PC-9 (cell line): ENCODE results near the gene CENPP. TPM values are rescaled to one million over a fixed set of nuclear protein-coding genes. Genes with fewer than 3 reads are reported as not detected.

Experiments used
- BruUV-seq: library from RNA; stranded (reverse); fragments of 400-500 nt; replicated peaks from 2 replicates; lab custom pipeline; 2021; lab: Mats Ljungman, UMichigan
- CTCF ChIA-PET: fragments of 300-600 bp; sonication (Branson Sonifier 250); formaldehyde crosslinking; loops from one replicate; lab custom pipeline; 2022; ENCODE audit warnings: antibody characterized with exemption; lab: Charles Lee
- POLR2A ChIA-PET: fragments of 300-600 bp; sonication (Branson Sonifier 250); formaldehyde crosslinking; loops from one replicate; lab custom pipeline; 2022; ENCODE audit warnings: antibody characterized with exemption; ENCODE audit not compliant: unreplicated experiment; lab: Charles Lee
- DNase-seq, 2 experiments: peaks; one replicate each; pipeline versions ENCODE4 v3.0.0 to v3.0.0-alpha.2; 2015 to 2022; ENCODE audit warnings: mixed read lengths in 1 of 2
- H2AFZ ChIP-seq: fragments of 200-600 bp; sonication (generic); 2 replicates; pipeline ENCODE4 v1.8.1; 2017; ENCODE audit warnings: antibody characterized with exemption
- H3F3A ChIP-seq: fragments of 200-600 bp; sonication (generic); 2 replicates; pipeline ENCODE4 v1.8.1; 2017; ENCODE audit warnings: antibody characterized with exemption, mild to moderate bottlenecking, low read depth; ENCODE audit not compliant: insufficient read depth
- H3K27ac ChIP-seq: fragments of 200-600 bp; sonication (generic); 2 replicates; pipeline ENCODE4 v1.6.1; 2016; ENCODE audit warnings: mixed run types
- H3K27me3 ChIP-seq: fragments of 200-600 bp; sonication (generic); 2 replicates; pipeline ENCODE4 v1.6.1; 2016; ENCODE audit warnings: low read depth, mixed run types; ENCODE audit not compliant: insufficient read depth
- H3K36me3 ChIP-seq: fragments of 200-600 bp; sonication (generic); 2 replicates; pipeline ENCODE4 v1.6.1; 2016; ENCODE audit warnings: low read depth, mixed run types
- H3K4me1 ChIP-seq: fragments of 200-600 bp; sonication (generic); replicated peaks from 2 replicates; pipeline ENCODE4 v1.6.1; 2016; ENCODE audit warnings: mixed run types; ENCODE audit not compliant: insufficient read depth
- H3K4me2 ChIP-seq: fragments of 200-600 bp; sonication (generic); 2 replicates; pipeline ENCODE4 v1.6.1; 2017; ENCODE audit warnings: mixed run types
- H3K4me3 ChIP-seq: fragments of 200-600 bp; sonication (generic); 2 replicates; pipeline ENCODE4 v1.6.1; 2016; ENCODE audit warnings: mixed run types
- H3K79me2 ChIP-seq: fragments of 200-600 bp; sonication (generic); 2 replicates; pipeline ENCODE4 v1.6.1; 2017; ENCODE audit warnings: low read depth, mixed run types
- H3K9me2 ChIP-seq: fragments of 200-600 bp; sonication (generic); 2 replicates; pipeline ENCODE4 v1.8.1; 2017; ENCODE audit warnings: mild to moderate bottlenecking; ENCODE audit not compliant: insufficient read depth
- H3K9me3 ChIP-seq: fragments of 200-600 bp; sonication (generic); 2 replicates; pipeline ENCODE4 v1.8.1; 2016; ENCODE audit warnings: low read depth; ENCODE audit not compliant: insufficient read depth
- H4K20me1 ChIP-seq: fragments of 200-600 bp; sonication (generic); 2 replicates; pipeline ENCODE4 v1.8.1; 2017; ENCODE audit not compliant: insufficient read depth
- CTCF ChIP-seq: fragments of 200-600 bp; sonication (generic); conservative IDR thresholded peaks from 2 replicates; pipeline ENCODE4 v1.6.1; 2017; ENCODE audit warnings: mixed run types, antibody characterized with exemption, mild to moderate bottlenecking, moderate library complexity
- EZH2 ChIP-seq: fragments of 200-600 bp; sonication (generic); IDR thresholded peaks from 2 replicates; pipeline ENCODE4 v1.8.0; 2017; ENCODE audit warnings: antibody characterized with exemption, low read depth
- intact Hi-C: fragments of 100-400 bp; cut with micrococcal nuclease; formaldehyde crosslinking; loops from one replicate; pipeline ENCODE4 v1.10.0; 2022; ENCODE audit not compliant: unreplicated experiment
- total RNA-seq: library from RNA; stranded (reverse); gene quantifications from 2 replicates; pipeline ENCODE4 v1.2.3, GENCODE V29; 2021

The CENPP gene
- total RNA-seq, 1 experiment from 2014 or later, result 10.0 TPM

- Histone ChIP-seq H2AFZ (no peak overlapping the region), H3K9me3 (no peaks in the 10 kb centered on the region), H3K4me3 (no peak overlapping the region), H3K36me3 (no peaks in the 10 kb centered on the region), H4K20me1 (no peaks in the 10 kb centered on the region), H3K9me2 (no peaks in the 10 kb centered on the region), H3K4me1 (peaks cover 15% of the 10 kb centered on the region), H3K27me3 (no peaks in the 10 kb centered on the region), H3K27ac (no peak overlapping the region), H3F3A (no peaks in the 10 kb centered on the region), H3K79me2 (no peaks in the 10 kb centered on the region), H3K4me2 (no peak overlapping the region)
- DNase-seq, result no peak
- intact Hi-C loops, result no loop called here
- BruUV-seq, result no TSS peak
- ChIA-PET POLR2A (no interaction called here), CTCF (interaction anchor here (0.7 kb wide), 1 partner anchor 49 kb away, joined by 4 read pairs; no protein-coding TSS in a partner anchor)
- TF ChIP-seq EZH2 (no peak), CTCF (no peak)
Measured at GRCh38 chr9:92486371-92486770, 160.6 kb downstream of the CENPP start.

GRCh38 chr9:92488681-92489550, 163.2 kb downstream of the CENPP start:
- Histone ChIP-seq H3K27ac (no peak overlapping the region), H3K9me2 (no peaks in the 10 kb centered on the region), H3K9me3 (no peaks in the 10 kb centered on the region), H3K79me2 (no peaks in the 10 kb centered on the region), H2AFZ (no peak overlapping the region), H4K20me1 (no peaks in the 10 kb centered on the region), H3K36me3 (no peaks in the 10 kb centered on the region), H3K4me3 (no peak overlapping the region), H3K27me3 (no peaks in the 10 kb centered on the region), H3K4me2 (no peak overlapping the region), H3K4me1 (peaks cover 4% of the 10 kb centered on the region), H3F3A (no peaks in the 10 kb centered on the region)
- TF ChIP-seq CTCF, result no peak
- TF ChIP-seq EZH2, result no peak
- ChIA-PET POLR2A (no interaction called here), CTCF (no interaction called here)
- BruUV-seq, result no TSS peak
- intact Hi-C loops, result no loop called here
- no peak for DNase-seq

GRCh38 chr9:92492781-92493401, 167.1 kb downstream of the CENPP start:
- TF ChIP-seq EZH2, result no peak
- no peak for TF ChIP-seq CTCF
- no TSS peak for BruUV-seq
- no peaks in the 10 kb centered on the region for H3K4me1 ChIP-seq
- H3K9me3 ChIP-seq, result no peaks in the 10 kb centered on the region; the same call in 1 of the 2 replicates
- H3F3A ChIP-seq, result no peaks in the 10 kb centered on the region
- H3K27ac ChIP-seq, result no peak overlapping the region
- ChIA-PET POLR2A (no interaction called here), CTCF (no interaction called here)
- DNase-seq, result no peak
- no peak overlapping the region for H3K4me2 ChIP-seq
- no peak overlapping the region for H3K4me3 ChIP-seq
- no peaks in the 10 kb centered on the region for H3K9me2 ChIP-seq
- no peaks in the 10 kb centered on the region for H3K79me2 ChIP-seq
- no peak overlapping the region for H2AFZ ChIP-seq
- H4K20me1 ChIP-seq, result no peaks in the 10 kb centered on the region
- H3K27me3 ChIP-seq, result no peaks in the 10 kb centered on the region
- no peaks in the 10 kb centered on the region for H3K36me3 ChIP-seq
- intact Hi-C loops, result no loop called here
